NCI-H2107 treated with DMSO at 0.1 percent for 48 hours (cell line): ENCODE measurements around the gene UIMC1.

Experiments used
- DNase-seq: peaks from one replicate; lab custom pipeline; 2025; ENCODE audit not compliant: unreplicated experiment; lab: John Stamatoyannopoulos, UW

Gene UIMC1

DNA sequence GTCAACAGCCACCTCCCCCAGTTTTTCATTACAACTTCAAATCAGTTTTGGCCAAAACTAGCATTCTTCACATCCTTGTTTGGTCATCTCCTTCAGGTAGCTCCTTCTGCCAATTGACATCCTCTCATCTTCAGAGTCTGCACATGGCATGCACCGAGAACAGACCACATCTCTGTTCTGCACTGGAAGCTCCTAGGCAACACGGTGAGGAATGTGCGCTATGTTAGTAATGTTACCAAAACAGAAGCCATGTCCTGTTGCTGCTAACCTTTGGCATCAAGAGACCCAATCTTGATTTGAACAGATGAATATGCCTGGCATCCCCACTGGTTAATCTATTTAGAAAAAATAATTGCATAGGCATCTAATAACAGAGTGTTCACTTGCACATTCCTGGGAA is 102.3 kb downstream of the UIMC1 start:
- DNase-seq: no peak

DNA sequence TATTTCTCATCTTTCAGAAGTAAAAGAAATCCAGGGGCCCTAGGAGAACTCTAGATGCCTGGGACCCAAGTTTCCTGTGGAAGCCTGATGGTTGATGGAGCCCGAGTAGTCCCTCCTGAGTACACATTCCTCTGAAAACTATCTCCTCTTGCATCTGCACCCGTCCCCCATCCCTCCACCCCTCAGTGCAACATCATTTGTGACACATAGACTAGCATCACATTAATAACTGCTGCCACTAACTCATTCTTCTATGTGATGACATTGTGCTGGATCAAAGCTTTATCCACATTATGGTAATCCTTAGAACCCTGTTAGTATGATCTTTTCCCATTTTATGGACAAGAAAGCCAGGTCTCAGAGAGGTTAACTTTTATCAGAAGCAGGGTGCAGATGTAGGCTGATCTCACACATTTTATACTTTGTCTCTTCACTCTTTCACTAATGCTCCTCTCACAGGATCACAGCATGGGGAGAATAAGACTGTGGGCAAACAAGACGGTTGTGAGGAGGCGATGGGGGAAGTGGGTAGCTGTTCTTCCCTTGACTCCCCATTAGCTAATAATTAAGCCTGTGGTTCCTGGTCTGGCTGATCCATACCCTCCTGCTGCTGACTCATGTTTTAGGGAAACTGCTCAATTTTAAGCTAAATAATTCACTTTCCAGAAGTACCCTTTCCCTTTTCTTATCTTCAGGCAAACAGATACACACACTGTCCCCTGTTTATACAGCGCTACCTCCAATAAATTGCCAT is 103.5 kb downstream of the UIMC1 start:
- DNase-seq: no peak

DNA sequence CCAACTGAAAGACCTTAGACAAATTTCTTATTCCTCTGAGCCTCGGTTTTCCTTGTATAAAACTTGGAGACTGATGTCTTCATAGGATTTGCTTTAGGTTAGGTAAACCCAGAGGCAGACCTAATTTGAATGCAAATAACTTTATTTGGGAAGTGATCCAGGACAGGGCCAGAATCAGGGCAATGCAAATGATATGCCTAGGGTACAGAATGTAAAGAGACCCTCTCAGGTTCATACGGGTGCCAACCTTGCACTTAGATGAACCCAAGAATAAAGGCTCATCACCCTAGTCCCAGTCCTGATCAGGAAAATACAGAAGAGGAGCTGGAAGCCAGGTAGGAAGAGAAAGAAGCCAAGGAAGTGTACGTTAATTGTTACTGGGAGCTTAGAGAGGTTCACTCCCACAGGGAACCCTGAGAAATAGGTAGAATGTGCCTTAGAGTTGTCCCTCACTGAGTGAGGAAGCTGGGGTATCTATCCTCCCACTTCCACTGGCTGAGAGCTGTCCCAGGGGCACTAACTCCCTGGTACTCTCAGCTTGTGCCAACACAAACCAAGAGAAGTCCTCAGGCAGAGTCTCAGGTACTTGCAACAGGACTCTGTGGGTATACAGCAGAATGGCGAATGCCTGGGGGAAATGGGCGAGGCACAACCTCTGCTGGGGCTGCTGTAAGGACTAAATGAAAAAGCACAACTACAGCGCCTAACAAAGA is 104.3 kb downstream of the UIMC1 start:
- no peak for DNase-seq

DNA sequence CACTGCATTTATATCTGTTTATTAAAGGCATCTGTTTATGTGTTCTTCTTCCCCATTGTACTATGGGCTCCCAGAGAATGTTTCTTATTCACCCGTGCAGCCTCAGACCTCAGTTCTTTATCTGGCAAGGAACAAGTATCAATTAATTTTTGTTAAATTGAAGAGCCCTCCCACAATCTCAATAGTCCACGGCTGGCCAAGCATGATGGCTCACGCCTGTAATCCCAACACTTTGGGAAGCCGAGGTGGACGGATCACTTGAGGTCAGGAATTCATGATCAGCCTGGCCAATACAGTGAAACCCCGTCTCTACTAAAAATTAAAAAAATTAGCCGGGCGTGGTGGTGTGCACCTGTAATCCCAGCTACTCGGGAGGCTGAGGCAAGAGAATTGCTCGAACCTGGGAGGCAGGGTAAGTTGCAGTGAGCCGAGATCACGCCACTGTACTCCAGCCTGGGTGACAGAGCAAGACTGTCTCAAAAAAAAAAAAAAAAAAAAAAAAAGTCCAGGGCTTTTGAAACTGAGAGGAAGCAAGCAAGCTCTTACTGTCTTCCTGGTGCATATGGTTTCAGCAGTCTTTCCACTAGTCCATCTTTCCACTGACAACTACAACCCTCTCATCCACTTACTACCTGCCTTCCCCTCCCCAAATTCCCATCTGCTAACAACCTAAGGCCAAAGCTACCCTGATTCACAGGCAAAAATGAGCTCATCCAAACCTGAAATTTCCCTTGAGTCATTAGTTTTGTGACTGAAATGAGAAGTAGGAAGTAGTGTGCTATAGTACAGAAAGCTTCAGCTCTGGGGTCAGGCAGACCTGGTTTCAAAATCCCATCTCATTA is 105.1 kb downstream of the UIMC1 start:
- no peak for DNase-seq

DNA sequence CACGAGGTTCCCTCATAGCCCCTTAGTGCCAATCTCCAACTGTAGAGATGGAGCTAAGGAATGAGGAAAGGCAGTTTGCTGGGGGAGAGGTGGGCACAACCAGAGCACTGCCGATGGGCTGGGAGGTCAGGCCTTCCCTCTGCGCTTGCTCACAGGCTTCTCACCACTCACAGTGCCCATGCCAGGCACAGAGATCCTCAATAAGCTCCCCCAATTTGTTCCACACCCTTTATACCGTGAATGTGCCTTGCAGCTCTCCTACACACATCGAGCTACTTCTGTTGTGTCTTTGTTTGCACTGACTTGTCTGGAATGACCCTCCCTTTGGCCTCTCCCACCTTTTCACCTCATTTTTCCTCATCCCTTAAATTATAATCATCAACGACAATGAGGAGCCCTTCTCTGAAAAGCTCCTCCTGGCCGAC is 105.8 kb downstream of the UIMC1 start:
- no peak for DNase-seq

DNA sequence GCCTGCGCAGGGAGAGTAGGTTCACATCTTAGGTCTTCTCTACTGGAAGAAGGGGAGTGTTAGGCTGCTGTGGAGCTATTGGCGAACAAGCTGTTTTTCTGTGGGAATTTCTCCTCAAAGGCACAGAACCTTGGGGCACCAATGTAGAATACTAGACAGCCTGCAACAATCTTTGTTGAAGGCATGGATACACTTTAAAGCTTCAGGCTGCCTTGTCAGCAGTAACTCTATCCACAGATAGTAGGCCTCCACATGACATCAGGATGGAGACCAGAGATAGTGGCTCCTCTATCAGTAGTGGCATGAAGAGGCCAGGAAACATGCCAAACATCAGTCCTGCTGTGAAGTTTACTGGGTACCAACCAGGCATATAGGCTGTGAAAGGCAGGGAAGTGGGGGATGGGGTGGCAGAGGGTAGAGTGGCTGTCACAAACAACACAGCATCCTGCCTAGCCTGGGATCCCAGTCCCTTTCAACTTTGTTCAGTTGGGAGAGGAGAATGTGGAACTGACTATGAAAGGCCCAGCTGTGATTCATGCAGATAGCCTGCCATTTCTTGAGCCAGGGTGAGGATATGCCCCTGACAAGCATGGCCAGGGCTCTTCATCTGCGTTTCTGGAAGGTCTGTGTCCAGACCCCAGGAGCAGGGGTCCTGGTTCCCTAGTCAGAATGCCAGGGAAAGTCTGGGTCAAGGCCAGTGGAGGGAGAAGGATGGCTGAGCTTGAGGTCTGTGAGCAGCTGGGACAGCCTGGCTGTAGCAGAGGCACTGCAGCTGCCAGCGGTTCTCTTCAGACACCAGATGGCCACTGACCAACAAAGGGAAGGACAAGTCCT is 106.4 kb downstream of the UIMC1 start:
- DNase-seq: no peak

DNA sequence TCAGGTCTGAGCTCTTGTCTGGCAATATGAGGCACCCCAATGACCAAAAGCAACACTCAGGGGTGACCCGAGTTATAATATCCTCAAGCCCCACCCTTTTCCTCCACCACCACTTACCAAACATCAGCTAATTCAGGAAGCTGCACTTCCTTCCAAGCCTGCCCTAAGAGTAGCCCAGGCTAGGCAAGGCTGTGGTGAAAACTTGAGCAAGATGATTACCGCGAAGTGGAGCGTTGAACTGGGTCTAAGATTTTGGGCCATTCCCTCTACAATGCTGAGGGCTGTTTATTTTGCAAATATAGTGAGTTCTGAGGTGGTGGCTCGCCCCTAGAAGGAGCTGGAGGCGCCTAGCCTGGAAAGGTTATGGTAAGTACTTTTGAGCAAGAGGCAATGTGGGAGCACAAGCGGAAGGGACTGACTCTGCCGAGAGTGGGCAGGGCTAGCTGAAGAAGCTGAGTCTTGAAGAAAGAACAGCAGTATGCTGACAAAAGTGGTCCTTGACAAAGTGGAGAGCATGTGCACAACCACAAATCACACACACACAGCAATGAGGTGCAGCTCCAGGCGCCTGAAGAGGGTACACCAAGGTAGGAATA is 107.2 kb downstream of the UIMC1 start, which contains the start of gene HK3:
Gene HK3, minus strand, starts transcription at position 51 of the 596 bp plus-strand sequence. CDS start 3,187 bp downstream, outside the sequence.
- DNase-seq: no peak

DNA sequence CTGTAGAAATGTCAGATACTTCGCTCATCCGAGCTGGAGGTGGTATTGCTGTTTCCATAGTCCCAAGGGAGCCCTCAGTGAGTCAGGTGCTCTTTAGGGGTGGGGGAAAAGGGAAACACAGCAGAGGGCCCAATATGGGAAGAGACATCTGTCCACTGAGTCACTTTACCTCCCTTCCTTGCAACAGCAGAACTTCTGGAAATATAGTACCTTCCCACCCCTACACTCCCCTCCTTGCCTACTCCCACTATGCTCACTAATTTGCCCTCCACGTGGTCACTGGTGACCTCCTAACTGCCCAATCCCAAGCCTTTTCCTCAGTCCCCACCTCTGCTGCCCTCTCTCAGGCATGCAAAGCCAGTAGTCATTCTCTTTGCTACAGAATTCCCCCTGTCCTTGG is 109.3 kb downstream of the UIMC1 start:
- DNase-seq: no peak

DNA sequence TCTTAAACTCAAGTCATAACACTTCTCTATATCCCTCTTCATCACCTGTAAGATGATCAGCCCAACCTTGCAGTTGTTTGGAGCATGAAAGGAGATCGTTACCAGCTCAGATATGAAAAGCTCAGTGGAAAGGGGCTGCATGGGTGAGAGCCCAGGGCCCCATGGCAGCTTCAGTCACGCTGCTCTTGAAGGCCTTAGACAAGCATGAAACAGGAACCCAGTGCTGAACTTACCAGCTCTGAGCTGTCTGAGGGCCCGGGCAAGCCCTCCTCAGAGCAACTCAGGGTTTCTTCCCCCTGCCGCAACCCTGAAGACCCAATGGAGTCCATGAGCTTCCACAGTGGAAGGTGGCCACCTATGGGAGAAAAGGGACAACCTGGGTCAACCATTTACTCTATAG is 110.7 kb downstream of the UIMC1 start:
- no peak for DNase-seq

DNA sequence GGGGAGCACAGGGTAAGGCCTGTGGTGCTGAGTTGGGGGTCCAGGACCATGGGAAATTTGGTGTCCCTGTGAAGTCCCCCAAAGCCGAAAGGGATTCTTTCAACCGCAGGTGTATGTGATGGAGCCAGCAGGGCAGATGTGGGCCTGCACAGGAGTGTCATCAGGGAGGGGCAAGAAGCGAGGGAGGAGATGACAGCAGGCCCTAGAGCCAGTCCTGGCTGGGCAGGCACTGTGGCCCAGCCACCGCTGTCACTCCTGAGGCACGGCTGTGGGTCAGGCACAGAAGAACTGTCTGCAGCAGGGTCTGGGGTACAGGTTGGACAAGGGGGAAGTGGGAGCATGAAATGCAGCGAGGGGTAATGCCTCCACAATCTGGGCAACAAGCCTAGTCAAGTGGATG is 112.3 kb downstream of the UIMC1 start:
- no peak for DNase-seq

DNA sequence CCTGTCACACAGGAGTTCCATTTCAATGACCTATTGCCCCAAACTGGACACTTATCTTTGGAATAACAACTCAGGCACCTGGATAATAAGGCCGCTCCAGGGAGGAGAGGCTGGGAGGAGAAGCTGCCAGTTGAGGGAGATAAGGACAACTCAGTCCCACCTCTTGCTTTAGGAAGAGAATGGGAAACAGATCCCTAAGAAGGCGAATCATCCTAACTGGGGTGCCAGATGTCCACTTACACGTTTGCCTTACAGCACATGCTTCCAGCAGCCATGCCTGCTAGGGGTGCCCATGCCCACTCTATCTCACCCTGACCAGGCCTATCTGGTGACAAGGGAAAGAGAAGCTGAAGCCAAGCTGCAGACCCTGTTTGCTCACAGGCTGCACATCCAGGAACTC is 113.9 kb downstream of the UIMC1 start:
- no peak for DNase-seq

DNA sequence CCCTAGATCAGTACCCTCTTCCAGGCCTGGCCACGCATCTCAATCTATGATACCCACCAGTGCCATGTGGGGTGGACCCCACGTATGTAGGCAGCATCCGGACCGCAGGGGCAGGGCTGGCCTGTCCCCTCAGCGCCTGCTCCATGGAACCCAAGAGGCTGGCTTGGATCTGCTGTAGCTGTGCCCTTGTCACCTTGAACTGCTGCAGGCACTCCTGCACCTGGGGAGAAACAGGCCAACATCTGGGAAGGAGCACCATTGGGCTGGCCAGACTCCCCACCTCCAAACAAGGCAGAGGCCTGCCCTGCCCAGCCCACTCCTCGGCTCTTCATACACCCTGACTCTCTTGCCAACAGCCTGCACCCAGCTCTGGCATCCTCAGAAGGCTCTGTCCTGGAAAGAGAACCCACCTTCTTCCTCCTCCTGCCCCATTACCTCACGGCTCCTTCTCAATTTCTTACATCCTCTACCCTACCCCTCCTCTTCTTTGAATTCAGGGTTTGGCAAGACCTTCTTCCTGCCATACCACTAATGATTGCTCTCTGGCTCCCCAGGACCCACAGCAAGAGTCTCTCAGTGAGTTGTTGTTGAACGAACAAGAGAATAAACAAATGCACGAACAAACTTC is 115.1 kb downstream of the UIMC1 start:
- DNase-seq: no peak

DNA sequence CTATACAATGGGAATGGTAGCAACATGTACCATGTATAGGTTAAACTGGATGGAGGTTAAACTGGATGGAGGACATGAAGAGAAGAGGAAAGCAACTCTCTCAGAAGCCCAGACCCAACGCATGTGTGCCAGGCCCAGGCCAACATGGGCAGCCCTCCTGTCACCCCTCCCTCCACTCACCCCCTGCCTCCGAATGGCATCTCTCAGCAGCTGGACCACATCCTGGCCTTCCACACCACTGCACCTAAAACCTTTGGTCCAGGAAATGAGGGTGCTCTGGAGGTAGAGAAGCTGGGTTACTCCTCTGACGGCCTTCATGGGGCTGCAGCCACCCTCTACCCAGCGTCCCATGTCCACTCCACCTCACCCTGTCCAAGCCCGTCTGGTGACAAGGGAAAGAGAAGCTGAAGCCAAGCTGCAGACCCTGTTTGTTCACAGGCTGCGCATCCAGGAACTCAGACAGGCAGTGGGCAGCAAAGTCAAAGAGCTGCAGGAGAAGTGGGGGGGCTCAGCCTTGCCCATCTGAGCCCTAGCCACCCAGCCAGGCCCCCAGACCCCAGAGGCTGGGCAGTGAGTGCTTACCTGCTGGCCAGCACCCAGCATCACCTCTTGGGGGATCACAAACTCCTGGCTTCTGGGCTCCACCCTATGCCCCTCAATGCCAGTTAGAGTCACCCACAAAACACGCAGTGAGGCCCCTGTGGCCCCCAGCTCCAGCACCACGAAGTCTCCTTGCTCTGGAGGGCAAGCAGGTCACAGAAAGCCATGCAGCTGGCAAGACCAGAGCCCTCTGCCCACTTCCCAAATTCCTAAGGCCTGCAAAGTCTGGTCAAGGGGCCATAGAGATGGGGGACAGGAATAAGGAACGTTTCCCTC is 115.9 kb downstream of the UIMC1 start:
- no peak for DNase-seq

DNA sequence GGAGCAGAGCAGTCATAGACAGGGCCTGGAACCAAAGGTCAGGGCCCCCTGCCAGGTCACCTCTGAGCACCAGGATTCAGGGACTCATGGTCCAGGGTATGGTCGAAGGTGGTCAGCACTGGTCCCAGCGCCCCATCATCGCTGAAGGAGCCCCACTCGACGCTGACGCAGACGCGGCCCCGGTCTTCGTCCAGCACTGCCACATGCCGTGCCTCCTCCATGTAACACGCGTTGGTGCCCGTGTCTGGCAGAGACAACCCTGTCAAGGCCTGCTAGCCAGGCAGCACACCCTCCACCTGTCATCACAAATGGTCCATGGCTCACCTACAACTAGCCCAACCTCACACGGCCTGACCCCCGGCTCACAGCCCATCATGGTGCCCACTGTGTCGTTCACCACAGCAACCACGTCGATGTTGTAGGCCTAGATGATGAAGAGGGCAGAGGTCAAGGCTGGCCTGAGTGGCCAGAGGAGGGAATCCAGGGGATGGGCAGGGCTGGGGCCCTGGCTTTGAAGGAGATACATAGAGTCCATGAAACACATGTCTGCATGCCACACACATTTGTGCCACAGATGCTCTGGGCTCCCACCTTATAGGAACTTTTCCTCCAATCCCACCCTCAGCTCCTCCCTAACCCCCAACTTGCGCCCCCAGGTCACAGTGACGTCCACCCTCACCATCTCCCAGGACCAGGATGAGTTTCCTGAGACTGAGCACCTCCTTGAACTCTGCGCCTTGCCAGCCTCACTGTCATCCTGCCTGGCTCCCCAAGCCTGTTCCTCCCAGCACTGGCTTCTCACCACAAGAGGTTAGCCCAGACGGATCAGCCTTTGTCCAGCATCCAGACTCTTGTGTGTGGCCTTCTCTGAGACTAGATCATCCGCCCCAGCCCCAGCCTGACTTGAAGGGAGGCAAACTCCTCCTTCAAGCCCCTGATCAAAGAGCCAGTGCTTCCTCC is 117.0 kb downstream of the UIMC1 start:
- no peak for DNase-seq

DNA sequence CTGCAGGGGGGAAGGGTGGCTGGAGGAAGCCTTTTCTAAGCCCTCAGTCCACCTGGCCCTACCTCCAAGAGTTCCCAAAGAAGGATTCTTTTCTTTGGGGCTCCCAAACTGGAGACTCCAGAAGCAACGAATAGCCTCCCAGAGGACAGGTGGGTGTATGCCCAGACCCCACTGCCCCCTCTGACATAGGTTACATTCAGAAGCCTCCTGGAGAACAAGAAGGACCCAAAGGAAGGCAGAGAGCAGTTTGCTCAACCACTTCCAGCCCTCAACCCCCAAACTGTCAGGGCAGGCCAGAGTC is 117.8 kb downstream of the UIMC1 start:
- no peak for DNase-seq

DNA sequence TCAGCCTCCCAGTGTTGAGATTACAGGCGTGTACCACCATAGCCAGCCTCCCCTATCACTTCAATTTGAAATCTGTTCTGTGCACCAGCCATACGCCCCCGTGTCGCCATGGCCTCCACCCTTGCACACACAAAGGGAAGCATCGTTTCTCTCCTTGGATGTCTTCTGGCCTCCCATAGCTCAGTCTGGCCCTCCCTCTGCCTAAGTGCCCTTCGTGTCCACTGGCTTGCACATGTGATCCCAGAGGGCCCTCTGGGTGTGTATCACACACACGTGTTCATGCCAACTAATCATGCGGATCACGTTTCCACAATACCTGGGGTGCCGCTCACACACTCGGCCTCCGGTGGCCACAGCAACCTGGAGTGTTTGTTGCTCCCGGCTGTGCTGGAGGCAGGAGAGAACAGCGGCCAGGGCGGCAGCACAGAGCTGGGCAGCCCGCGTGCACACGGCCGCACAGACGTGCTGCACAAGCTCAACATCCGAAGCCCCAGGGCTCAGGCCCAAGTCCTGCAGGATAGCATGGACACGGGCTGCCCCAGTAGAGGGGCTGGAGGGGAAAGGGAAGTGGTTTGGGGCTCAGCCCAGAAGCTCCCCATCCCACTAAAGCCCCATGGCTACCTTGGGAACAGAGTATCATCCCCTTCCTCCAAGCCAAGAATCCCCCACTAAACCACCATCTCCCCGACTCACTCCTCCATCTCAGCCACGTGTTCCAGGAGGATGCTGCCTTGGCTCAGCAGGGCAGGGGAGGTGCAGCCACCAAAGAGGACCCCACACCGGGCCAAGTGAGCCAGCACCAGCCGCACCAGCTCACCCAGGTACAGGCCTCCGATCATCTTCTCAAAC is 118.3 kb downstream of the UIMC1 start:
- peak; percentile 17 for DNase-seq

DNA sequence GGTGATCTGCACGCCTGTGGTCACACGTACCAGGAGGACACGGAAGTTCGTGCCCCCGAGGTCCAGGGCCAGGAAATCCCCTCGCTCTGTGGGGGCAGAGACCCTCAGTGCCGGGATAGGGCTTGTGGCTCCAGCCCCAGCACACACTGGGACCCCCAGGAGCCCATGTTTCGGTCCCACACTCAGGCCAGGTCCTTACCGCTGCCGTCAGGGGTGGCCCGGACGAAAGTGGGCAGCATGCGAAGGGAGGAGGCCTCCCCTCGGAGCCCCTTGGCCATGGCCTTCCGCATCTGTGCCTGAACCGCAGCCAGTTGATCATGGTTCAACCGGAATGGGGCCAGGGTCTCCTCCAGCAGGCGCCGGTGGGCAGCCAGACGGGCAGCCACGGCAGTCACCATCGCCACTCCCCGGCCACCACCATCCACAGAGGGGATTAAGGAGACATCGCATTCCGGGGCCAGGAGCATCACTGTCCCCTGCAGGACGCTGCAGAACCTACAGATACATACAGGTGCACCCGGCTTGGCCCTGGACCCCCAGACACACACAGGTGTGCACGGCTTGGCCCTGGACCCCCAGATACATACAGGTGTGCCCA is 119.2 kb downstream of the UIMC1 start:
- DNase-seq: no peak
